HEK293 (cell line): ENCODE results near the gene NELL1.

Experiments used
- CTCF ChIP-seq: fragments of 450-650 bp; formaldehyde crosslinking; IDR thresholded peaks from 2 replicates; pipeline ENCODE4 v1.5.1; 2016; ENCODE audit warnings: missing biosample characterization, missing genetic modification characterization
- GLIS1 ChIP-seq: fragments of 450-650 bp; formaldehyde crosslinking; IDR thresholded peaks from 2 replicates; pipeline ENCODE4 v1.5.1; 2016; ENCODE audit warnings: missing biosample characterization, missing genetic modification characterization
- MYNN ChIP-seq: fragments of 450-650 bp; formaldehyde crosslinking; IDR thresholded peaks from 2 replicates; pipeline ENCODE4 v1.5.1; 2016; ENCODE audit warnings: missing biosample characterization, missing genetic modification characterization, borderline replicate concordance
- PRDM4 ChIP-seq: fragments of 450-650 bp; formaldehyde crosslinking; IDR thresholded peaks from 2 replicates; pipeline ENCODE4 v1.5.1; 2017; ENCODE audit warnings: missing biosample characterization, missing genetic modification characterization
- SETDB1 ChIP-seq: IDR thresholded peaks from one replicate; pipeline ENCODE4 v1.6.1; 2017; ENCODE audit warnings: mild to moderate bottlenecking, low read length, moderate library complexity, mixed read lengths; ENCODE audit not compliant: insufficient read length
- ZEB2 ChIP-seq: fragments of 450-650 bp; formaldehyde crosslinking; IDR thresholded peaks from 2 replicates; pipeline ENCODE4 v1.5.1; 2016; ENCODE audit warnings: missing biosample characterization, missing genetic modification characterization
- ZFP3 ChIP-seq: fragments of 450-650 bp; formaldehyde crosslinking; IDR thresholded peaks from 2 replicates; pipeline ENCODE4 v1.5.1; 2016; ENCODE audit warnings: low read depth, missing biosample characterization, missing genetic modification characterization
- ZNF214 ChIP-seq: fragments of 450-650 bp; formaldehyde crosslinking; IDR thresholded peaks from 2 replicates; pipeline ENCODE4 v1.5.1; 2017; ENCODE audit warnings: missing biosample characterization, mild to moderate bottlenecking, missing genetic modification characterization, borderline replicate concordance
- ZNF362 ChIP-seq: fragments of 450-650 bp; formaldehyde crosslinking; IDR thresholded peaks from 2 replicates; pipeline ENCODE4 v1.5.1; 2016; ENCODE audit warnings: missing biosample characterization, missing genetic modification characterization
- ZNF830 ChIP-seq: fragments of 450-650 bp; IDR thresholded peaks from 2 replicates; pipeline ENCODE4 v1.5.0; 2018; ENCODE audit warnings: missing biosample characterization, missing genetic modification characterization, low read depth, mild to moderate bottlenecking, moderate library complexity

GRCh38 chr11:21465203-21465602, 795.8 kb downstream of the NELL1 start:
- TF ChIP-seq CTCF (tag by site-specific recombination) (no peak), ZNF214 (tag by site-specific recombination) (no peak), GLIS1 (no peak), SETDB1 (no peak), ZNF830 (tag by site-specific recombination) (no peak), MYNN (tag by site-specific recombination) (no peak), ZNF362 (tag by site-specific recombination) (no peak), PRDM4 (tag by site-specific recombination) (no peak), ZEB2 (no peak), ZFP3 (tag by site-specific recombination) (no peak)
